Rectal smooth muscle tissue (tissue), 1 donor: Measurements from ENCODE around the gene TMEM231.

Experiments used
- H3K27ac ChIP-seq: one replicate; pipeline ENCODE4 v1.7.0; 2013; ENCODE audit warnings: low read depth, low read length, inconsistent platforms
- H3K27me3 ChIP-seq: one replicate; pipeline ENCODE4 v1.7.0; 2013; ENCODE audit warnings: low read length; ENCODE audit not compliant: control insufficient read depth, insufficient read depth
- H3K36me3 ChIP-seq: one replicate; pipeline ENCODE4 v1.7.0; 2013; ENCODE audit warnings: low read length; ENCODE audit not compliant: control insufficient read depth, insufficient read depth
- H3K4me1 ChIP-seq: one replicate; pipeline ENCODE4 v1.7.0; 2013; ENCODE audit warnings: low read length; ENCODE audit not compliant: control insufficient read depth, insufficient read depth
- H3K4me3 ChIP-seq: one replicate; pipeline ENCODE4 v1.7.0; 2013; ENCODE audit warnings: low read length
- H3K9ac ChIP-seq: one replicate; pipeline ENCODE4 v1.7.0; 2013; ENCODE audit warnings: low read length

The TMEM231 gene

DNA sequence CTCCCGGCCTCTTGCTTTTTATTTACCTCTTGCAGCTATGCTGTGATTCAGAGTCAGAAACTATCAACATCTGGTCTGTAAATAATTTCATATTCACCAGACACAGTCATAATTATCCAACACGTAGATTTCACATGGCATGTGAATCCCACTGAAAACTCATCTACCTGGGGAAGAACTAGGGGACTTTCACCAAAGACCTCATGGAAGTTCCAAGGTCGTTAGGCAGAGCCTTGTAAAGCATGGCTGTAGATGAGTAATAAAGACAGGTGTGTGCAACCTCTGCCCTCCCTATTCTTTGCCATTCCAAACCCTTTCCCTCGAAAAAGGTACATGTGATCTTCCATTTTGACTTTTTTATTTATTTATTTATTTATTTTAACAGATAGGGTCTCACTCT is 18.3 kb downstream of the TMEM231 start:
- no peaks in the 10 kb centered on the region for H3K27me3 ChIP-seq
- H3K27ac ChIP-seq, result no peak overlapping the region
- H3K4me1 ChIP-seq, result no peaks in the 10 kb centered on the region
- H3K9ac ChIP-seq, result no peak overlapping the region
- peaks cover 2% of the 10 kb centered on the region for H3K36me3 ChIP-seq
- no peak overlapping the region for H3K4me3 ChIP-seq

DNA sequence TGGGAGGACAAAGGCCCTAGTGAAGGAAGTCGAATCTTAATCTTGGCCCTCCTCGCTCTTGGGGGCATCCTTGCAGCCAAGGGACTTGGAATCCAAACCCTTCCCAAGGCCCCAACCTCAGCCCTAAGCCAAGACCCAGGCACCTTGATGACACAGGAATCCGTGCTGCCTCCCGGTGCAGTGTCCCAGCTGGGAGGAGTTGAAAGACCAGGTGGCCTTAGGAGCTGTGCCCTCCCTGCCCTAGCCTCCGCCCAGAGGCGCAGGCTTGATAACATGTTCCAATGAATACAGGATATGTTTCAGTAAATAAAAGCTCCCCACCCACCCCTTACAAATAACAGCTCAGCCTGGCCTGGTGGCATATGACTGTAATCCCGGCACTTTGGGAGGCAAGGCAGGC is 20.2 kb downstream of the TMEM231 start, which contains the start of gene CHST5:
Gene CHST5 (minus strand): TSS at position 208 of the 400 bp plus-strand sequence. CDS start 5,724 bp downstream, outside the sequence.
- H3K27me3 ChIP-seq, result no peaks in the 10 kb centered on the region
- H3K36me3 ChIP-seq, result peaks cover 2% of the 10 kb centered on the region
- peak within 1 kb of the TSS; percentile 46 for H3K4me3 ChIP-seq
- H3K4me1 ChIP-seq, result no peaks in the 10 kb centered on the region
- no peak within 1 kb of the TSS for H3K27ac ChIP-seq
- no peak within 1 kb of the TSS for H3K9ac ChIP-seq

DNA sequence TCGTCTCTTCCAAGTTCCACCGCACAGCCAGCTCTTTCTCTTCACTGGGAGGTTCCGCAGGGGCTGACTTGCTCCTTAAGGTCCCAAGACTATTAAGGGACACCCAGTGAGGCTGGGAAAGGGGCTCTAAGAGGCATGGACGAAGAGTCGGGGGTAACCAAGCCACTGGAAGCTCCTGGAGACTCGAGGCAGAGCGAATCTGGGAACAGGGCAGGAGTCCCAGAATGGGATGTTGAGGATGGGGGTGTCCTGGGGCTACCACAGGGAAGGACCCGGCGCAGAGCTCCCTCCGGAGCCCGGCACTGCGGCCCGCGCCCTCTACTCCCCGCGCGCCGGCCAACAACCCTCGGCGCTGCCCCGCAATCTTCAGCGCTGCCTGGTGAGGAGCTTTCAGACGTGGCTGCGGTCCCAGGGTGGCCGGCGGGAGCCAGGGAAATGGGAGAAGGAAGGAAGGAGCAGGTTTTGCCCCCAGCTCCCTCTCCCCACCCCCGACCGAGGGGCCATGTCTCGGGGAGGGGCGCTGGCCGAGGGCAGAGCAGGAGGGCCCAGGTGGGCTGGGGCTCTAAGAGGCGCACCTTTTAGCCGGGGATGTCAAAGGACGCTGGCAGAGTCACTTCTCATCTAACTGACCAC is 20.7 kb downstream of the TMEM231 start:
- Histone ChIP-seq H3K27ac (no peak overlapping the region), H3K4me1 (no peaks in the 10 kb centered on the region), H3K27me3 (no peaks in the 10 kb centered on the region), H3K36me3 (peaks cover 2% of the 10 kb centered on the region), H3K4me3 (peak overlapping the region; percentile 46), H3K9ac (no peak overlapping the region)

DNA sequence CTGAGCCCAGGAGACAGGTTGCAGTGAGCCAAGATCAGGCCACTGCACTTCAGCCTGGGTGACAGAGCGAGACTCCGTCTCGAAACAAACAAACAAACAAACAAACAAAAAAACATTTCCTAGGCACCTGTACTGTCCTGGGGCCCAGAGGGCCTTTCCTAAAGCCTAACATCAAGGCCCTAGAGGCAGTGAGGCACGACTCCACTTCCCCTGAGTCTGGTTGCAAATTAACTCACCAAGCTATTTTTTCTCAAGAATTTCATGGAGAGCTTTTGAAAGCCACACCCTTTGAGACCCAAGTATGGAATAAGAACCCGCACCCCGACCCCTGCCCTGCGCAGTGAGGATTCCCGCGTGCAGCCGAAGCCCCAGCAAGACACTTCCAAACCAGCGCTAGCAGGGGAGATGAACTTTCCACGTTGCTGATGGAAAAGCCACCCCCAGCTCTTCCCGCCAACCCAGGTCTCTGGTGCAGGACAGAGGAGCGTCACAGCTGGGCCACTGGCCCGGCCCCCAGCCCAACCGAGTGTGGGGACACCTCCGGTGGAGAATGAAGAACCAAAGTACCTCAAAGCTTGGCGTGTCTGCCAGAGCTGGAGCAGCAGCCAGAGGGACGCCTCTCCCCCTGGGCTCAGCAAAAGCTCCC is 21.4 kb downstream of the TMEM231 start:
- peak overlapping the region; percentile 46 for H3K4me3 ChIP-seq
- H3K4me1 ChIP-seq, result no peaks in the 10 kb centered on the region
- H3K9ac ChIP-seq, result no peak overlapping the region
- H3K27me3 ChIP-seq, result no peaks in the 10 kb centered on the region
- no peaks in the 10 kb centered on the region for H3K36me3 ChIP-seq
- H3K27ac ChIP-seq, result no peak overlapping the region

DNA sequence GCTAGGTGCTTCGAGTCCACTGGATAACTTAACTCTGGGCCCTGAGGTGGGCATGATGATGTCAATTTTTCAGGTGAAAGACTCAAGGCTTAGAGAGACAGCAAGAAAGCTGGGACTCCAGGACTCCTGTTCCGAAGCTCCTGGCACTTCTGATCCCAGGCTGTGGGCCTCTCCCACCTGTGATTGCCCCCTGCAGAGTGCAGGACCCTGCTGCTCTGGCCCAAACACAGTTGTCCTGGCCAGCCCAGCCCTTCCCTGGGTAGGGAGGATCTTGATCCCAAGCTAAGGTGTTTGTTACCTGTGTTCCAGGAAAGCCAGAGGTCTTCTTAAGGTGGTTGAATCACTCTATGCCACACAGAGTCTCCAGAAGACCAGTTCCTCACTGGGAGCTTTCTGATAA is 23.3 kb downstream of the TMEM231 start:
- H3K27ac ChIP-seq, result no peak overlapping the region
- no peaks in the 10 kb centered on the region for H3K36me3 ChIP-seq
- H3K27me3 ChIP-seq, result no peaks in the 10 kb centered on the region
- H3K9ac ChIP-seq, result no peak overlapping the region
- no peak overlapping the region for H3K4me3 ChIP-seq
- no peaks in the 10 kb centered on the region for H3K4me1 ChIP-seq

DNA sequence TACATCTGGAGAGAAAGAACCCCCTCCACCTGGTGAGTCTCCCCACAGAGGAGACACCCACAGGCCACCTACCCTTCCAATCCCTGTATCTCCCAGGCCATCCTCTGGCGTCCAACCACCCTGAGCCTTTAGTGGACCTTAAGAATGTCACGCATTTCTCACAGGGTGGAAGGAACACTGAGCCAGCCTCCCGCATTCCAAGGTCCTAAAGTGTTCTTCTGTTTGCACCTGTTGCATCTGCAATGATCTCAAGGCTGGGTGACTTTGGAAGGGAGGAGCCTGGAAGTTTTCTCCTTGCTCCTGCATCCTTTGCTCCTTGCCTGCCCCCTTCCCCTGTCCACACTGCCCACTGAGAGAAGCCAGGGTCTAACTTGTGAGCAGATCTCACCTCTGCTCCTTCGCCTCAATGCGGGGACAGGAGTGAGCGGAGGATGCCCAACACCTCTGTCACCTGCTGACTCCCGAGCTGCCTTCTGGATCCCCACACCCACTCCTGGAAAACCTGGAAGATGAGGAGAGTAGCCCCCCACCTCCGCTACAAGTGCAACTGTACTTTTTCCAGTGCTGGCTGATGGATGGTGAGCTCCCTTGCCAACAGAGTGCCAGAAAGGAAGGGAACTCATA is 23.8 kb downstream of the TMEM231 start:
- H3K27ac ChIP-seq, result no peak overlapping the region
- no peak overlapping the region for H3K4me3 ChIP-seq
- H3K4me1 ChIP-seq, result no peaks in the 10 kb centered on the region
- no peak overlapping the region for H3K9ac ChIP-seq
- no peaks in the 10 kb centered on the region for H3K36me3 ChIP-seq
- H3K27me3 ChIP-seq, result no peaks in the 10 kb centered on the region

DNA sequence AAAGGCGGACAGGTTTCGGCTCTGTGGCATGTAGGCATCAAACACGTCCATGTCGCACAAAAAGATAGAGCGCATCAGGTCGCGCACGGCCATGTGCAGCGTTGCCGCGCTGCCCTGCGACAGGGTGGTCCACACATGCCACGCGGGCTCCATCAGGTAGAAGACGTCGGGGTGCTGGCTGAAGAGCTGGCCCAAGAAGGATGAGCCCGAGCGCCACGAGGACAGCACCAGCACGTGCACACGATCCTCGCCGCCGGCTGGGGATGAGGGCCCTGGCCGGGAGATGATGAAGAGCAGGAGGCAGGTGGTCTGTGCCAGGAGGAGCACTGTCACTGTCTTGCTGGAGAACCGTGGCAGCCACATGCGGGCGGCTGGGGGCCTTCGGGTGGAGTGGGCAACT is 26.1 kb downstream of the TMEM231 start:
- H3K36me3 ChIP-seq, result no peaks in the 10 kb centered on the region
- no peak overlapping the region for H3K4me3 ChIP-seq
- H3K9ac ChIP-seq, result no peak overlapping the region
- no peaks in the 10 kb centered on the region for H3K27me3 ChIP-seq
- no peaks in the 10 kb centered on the region for H3K4me1 ChIP-seq
- H3K27ac ChIP-seq, result no peak overlapping the region

DNA sequence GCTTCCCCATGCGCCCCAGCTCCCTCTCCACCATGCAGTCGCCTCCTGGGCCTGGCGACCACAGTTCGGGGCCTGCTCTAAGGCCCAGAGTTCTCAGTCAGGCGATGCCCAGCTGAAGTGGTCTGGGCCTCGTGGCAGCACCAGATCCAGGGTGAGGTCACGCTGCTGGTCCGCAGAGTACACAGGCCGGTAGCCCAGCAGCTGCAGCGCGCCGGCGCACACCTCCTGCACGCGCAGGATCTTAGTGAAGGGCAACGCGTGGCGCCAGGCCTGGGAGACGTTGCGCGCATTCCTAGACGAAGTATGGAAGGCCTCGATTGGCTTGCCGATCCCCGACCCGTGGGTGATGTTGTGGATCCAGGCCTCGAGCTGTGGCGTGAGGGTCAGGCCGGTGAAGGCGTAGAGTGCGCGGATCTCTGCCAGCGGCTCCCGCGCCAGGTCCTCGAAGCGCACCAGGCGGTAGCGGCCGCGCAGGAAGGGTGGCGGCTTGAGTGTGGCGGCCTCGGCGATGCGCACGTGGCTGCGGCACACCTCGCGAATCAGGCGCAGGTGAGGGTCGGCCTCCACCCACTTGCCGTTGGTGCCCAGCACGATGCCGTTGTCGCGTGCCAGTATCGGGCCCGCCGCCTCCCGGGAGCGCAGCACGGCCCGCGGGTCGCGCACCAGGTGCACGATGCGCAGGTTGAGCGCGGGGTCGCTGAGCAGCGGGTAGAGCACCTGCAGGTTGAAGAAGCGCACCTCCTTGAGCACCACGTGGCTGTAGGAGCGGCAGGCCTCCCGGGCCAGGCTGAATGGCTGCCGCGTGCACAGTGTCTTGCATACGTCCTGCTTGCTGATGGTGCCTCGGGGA is 26.8 kb downstream of the TMEM231 start:
- no peaks in the 10 kb centered on the region for H3K4me1 ChIP-seq
- H3K4me3 ChIP-seq, result no peak overlapping the region
- no peak overlapping the region for H3K9ac ChIP-seq
- H3K36me3 ChIP-seq, result no peaks in the 10 kb centered on the region
- no peak overlapping the region for H3K27ac ChIP-seq
- H3K27me3 ChIP-seq, result no peaks in the 10 kb centered on the region

DNA sequence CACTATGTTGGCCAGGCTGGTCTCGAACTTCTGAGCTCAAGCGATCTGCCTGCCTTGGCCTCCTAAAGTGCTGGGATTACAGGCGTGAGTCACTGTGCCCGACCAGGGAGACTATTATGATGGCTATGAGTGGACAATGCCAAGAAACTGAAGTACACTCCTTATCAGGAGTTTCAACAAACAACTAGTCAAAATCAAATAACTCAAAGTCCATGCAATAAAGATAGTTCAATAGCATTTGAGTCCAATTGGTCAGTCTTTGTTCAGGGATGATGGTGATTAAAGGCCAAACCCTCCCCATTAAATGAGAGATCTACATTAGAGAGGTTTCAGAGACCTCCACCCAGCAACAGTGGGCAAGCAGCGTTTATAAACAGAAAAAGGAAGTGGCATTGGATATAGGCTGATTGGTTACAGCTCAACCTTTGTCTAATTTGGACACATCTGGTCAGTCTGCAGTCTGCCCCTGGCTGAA is 28.2 kb downstream of the TMEM231 start:
- no peaks in the 10 kb centered on the region for H3K36me3 ChIP-seq
- H3K9ac ChIP-seq, result no peak overlapping the region
- no peak overlapping the region for H3K27ac ChIP-seq
- H3K27me3 ChIP-seq, result no peaks in the 10 kb centered on the region
- no peak overlapping the region for H3K4me3 ChIP-seq
- no peaks in the 10 kb centered on the region for H3K4me1 ChIP-seq

DNA sequence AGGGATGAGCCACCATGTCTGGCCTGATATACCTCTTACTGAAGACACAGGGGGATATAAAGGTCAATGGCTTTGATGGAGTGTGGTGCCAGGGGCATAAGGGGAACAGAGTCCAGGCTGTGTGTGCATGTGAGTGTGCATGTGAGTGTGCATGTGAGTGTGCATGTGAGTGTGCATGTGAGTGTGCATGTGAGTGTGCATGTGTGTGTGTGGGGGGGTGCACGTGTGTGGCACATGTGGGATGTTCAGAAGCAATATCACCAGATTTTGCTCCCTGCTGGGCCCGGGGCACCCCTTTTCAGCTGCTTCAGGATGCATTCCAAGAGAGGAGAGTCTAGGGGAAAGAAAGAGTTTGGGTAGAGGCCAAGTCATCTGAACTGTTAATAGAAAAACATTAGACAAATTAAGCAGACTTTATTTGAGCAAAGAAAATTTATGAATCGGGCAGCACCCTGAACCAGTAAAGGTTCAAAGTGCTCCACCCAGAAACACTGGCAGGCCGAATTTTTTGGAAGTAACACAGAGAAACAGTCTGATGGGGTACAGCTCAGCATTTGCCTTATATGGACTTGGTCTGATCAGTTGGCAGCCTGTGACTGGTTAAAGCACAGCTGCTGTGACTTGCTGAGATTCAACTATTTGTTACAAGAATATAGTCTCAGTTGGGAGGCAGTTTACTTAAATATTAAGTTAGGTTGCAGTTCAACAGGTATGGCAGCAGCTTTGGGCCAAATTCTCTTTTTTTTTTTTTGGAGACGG is 29.8 kb downstream of the TMEM231 start:
- H3K9ac ChIP-seq, result no peak overlapping the region
- H3K4me3 ChIP-seq, result no peak overlapping the region
- no peaks in the 10 kb centered on the region for H3K4me1 ChIP-seq
- H3K27ac ChIP-seq, result no peak overlapping the region
- H3K36me3 ChIP-seq, result no peaks in the 10 kb centered on the region
- no peaks in the 10 kb centered on the region for H3K27me3 ChIP-seq

DNA sequence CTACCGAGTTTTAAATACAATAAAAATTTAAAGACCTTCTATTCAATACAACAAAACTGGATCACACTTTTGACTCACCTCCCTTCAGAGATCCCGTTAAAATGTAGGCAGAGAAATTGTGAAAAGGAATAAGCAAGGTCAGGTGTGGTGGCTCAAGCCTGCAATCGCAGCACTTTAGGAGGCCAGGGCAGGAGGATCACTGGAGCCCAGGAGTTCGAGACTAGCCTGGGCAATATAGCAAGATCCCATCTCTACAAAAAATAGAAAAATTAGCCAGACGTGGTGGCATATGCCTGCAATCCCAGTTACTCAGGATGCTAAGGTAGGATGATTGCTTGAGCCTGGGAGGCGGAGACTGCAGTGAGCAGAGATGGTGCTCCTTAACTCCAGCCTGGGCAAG is 36.9 kb downstream of the TMEM231 start:
- Histone ChIP-seq H3K27me3 (no peaks in the 10 kb centered on the region), H3K9ac (no peak overlapping the region), H3K27ac (no peak overlapping the region), H3K36me3 (no peaks in the 10 kb centered on the region), H3K4me1 (no peaks in the 10 kb centered on the region), H3K4me3 (no peak overlapping the region)
